Activated naive CD4-positive, alpha-beta T cell treated with anti-CD3 and anti-CD28 coated beads for 36 hours (primary cell): Measurements from ENCODE around the gene SAMD8. TPM values are rescaled to one million over a fixed set of nuclear protein-coding genes. Genes with fewer than 3 reads are reported as not detected.
"Not testable (repeated sequence)": the region's sequence is repeated elsewhere in the genome, so short reads cannot be mapped to it uniquely, and the experiment has no call there.

Source experiments
- CTCF ChIA-PET: fragments of 350-600 bp; sonication (Branson Sonifier 250); formaldehyde crosslinking; loops from one replicate; lab custom pipeline; 2021; ENCODE audit warnings: antibody characterized with exemption; lab: Charles Lee
- DNase-seq: peaks from one replicate; pipeline ENCODE4 v3.0.0-alpha.2; 2020
- H3K27ac Mint-ChIP-seq: one replicate; pipeline ENCODE4 v1.8.0; 2021; ENCODE audit warnings: mild to moderate bottlenecking, mixed read lengths
- H3K27me3 Mint-ChIP-seq: one replicate; pipeline ENCODE4 v1.8.0; 2021; ENCODE audit warnings: low read depth, mixed read lengths
- H3K36me3 Mint-ChIP-seq: one replicate; pipeline ENCODE4 v1.8.0; 2021; ENCODE audit warnings: low read depth, mixed read lengths
- H3K4me1 Mint-ChIP-seq: one replicate; pipeline ENCODE4 v1.8.0; 2021; ENCODE audit warnings: low read depth, mixed read lengths
- H3K4me3 Mint-ChIP-seq: one replicate; pipeline ENCODE4 v1.8.0; 2021; ENCODE audit warnings: mild to moderate bottlenecking, moderate library complexity, mixed read lengths
- H3K9me3 Mint-ChIP-seq: one replicate; pipeline ENCODE4 v1.8.0; 2021; ENCODE audit warnings: mixed read lengths
- intact Hi-C: fragments of 100-400 bp; cut with micrococcal nuclease; formaldehyde crosslinking; loops from one replicate; pipeline ENCODE4 v1.15.1; 2023
- total RNA-seq, 2 experiments: library from RNA; stranded (reverse); gene quantifications; one replicate each; pipeline ENCODE4 v1.2.3, GENCODE V29; 2021

Gene SAMD8
- total RNA-seq, 2 experiments from 2014 or later = 15.3 to 16.9 TPM

- DNase-seq = no peak
- Mint-ChIP-seq H3K27me3 (no peaks in the 10 kb centered on the region), H3K36me3 (no peaks in the 10 kb centered on the region), H3K9me3 (no peaks in the 10 kb centered on the region), H3K27ac (no peak overlapping the region), H3K4me1 (no peaks in the 10 kb centered on the region), H3K4me3 (no peak overlapping the region)
- CTCF ChIA-PET = interaction anchor here (0.7 to 1.7 kb wide), 3 partner anchors 11 to 908 kb away, joined by 3 to 6 read pairs (median 3); no protein-coding TSS in a partner anchor
- intact Hi-C loops = loop anchor here (5.0 to 10.0 kb wide), 2 partner anchors 216 to 678 kb away; no protein-coding TSS in a partner anchor
Observed at GRCh38 chr10:75102830-75103673, 8.4 kb upstream of the SAMD8 start.

GRCh38 chr10:75103881-75104686 lies 7.4 kb upstream of the SAMD8 start:
- CTCF ChIA-PET = interaction anchor here (0.9 to 1.7 kb wide), 2 partner anchors 10 to 860 kb away, joined by 3 to 6 read pairs; no protein-coding TSS in a partner anchor
- Mint-ChIP-seq H3K27ac (no peak overlapping the region), H3K4me3 (no peak overlapping the region), H3K4me1 (no peaks in the 10 kb centered on the region), H3K27me3 (no peaks in the 10 kb centered on the region), H3K36me3 (no peaks in the 10 kb centered on the region), H3K9me3 (no peaks in the 10 kb centered on the region)
- intact Hi-C loops = loop anchor here (5.0 to 10.0 kb wide), 2 partner anchors 217 to 679 kb away; no protein-coding TSS in a partner anchor
- DNase-seq = no peak

DNA sequence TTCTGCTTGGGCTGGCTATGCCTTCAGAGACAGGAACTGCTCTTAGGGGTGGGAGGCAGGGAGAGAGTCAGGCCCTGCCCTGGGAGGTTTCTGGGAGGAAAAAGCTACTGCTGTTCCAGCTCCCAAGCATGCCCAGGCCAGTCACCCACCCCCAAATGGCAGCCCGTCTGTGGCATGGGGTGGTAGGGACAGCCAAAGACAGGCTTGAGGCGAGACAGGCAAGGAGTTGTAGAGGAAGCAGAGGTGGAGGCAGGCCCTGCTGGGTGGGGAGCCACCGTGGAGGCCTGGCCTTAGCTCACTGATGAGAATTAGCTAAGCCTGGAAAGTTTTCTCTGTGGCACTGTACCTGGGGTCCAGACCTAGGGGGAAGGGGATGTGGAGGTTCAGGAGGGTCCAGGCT lies 6.6 kb upstream of the SAMD8 start:
- Mint-ChIP-seq H3K27me3 (no peaks in the 10 kb centered on the region), H3K4me3 (no peak overlapping the region), H3K9me3 (no peaks in the 10 kb centered on the region), H3K27ac (no peak overlapping the region), H3K36me3 (no peaks in the 10 kb centered on the region), H3K4me1 (peaks cover 3% of the 10 kb centered on the region)
- CTCF ChIA-PET = interaction anchor here (1.7 kb wide), 1 partner anchor 9 kb away, joined by 6 read pairs; no protein-coding TSS in a partner anchor
- intact Hi-C loops = loop anchor here (5.0 to 10.0 kb wide), 2 partner anchors 218 to 680 kb away; no protein-coding TSS in a partner anchor
- DNase-seq = no peak

- CTCF ChIA-PET = no interaction called here
Observed at GRCh38 chr10:75105576-75106197, 5.8 kb upstream of the SAMD8 start.

GRCh38 chr10:75106242-75106641 lies 5.2 kb upstream of the SAMD8 start:
- no peaks in the 10 kb centered on the region for H3K9me3 Mint-ChIP-seq
- peaks cover 12% of the 10 kb centered on the region for H3K4me1 Mint-ChIP-seq
- no peak for DNase-seq
- no peaks in the 10 kb centered on the region for H3K27me3 Mint-ChIP-seq
- intact Hi-C loops = loop anchor here (10.0 kb wide), 1 partner anchor 681 kb away; no protein-coding TSS in a partner anchor
- H3K4me3 Mint-ChIP-seq = no peak overlapping the region
- CTCF ChIA-PET = no interaction called here
- H3K36me3 Mint-ChIP-seq = no peaks in the 10 kb centered on the region
- no peak overlapping the region for H3K27ac Mint-ChIP-seq

More at GRCh38 chr10:75105576-75106197, 5.8 kb upstream of the SAMD8 start:
- no peaks in the 10 kb centered on the region for H3K36me3 Mint-ChIP-seq
- intact Hi-C loops = loop anchor here (10.0 kb wide), 1 partner anchor 681 kb away; no protein-coding TSS in a partner anchor
- DNase-seq = no peak
- H3K4me1 Mint-ChIP-seq = peaks cover 12% of the 10 kb centered on the region
- H3K27ac Mint-ChIP-seq = no peak overlapping the region
- no peaks in the 10 kb centered on the region for H3K27me3 Mint-ChIP-seq
- no peaks in the 10 kb centered on the region for H3K9me3 Mint-ChIP-seq
- no peak overlapping the region for H3K4me3 Mint-ChIP-seq

GRCh38 chr10:75106891-75107290 lies 4.6 kb upstream of the SAMD8 start:
- H3K36me3 Mint-ChIP-seq, H3K27me3 Mint-ChIP-seq, H3K9me3 Mint-ChIP-seq, H3K4me3 Mint-ChIP-seq, H3K27ac Mint-ChIP-seq, DNase-seq: not testable (repeated sequence)
- intact Hi-C loops = loop anchor here (10.0 kb wide), 1 partner anchor 682 kb away; no protein-coding TSS in a partner anchor
- peaks cover 12% of the 10 kb centered on the region for H3K4me1 Mint-ChIP-seq
- CTCF ChIA-PET = interaction anchor here (1.7 kb wide), 1 partner anchor 23 kb away, joined by 3 read pairs; no protein-coding TSS in a partner anchor

DNA sequence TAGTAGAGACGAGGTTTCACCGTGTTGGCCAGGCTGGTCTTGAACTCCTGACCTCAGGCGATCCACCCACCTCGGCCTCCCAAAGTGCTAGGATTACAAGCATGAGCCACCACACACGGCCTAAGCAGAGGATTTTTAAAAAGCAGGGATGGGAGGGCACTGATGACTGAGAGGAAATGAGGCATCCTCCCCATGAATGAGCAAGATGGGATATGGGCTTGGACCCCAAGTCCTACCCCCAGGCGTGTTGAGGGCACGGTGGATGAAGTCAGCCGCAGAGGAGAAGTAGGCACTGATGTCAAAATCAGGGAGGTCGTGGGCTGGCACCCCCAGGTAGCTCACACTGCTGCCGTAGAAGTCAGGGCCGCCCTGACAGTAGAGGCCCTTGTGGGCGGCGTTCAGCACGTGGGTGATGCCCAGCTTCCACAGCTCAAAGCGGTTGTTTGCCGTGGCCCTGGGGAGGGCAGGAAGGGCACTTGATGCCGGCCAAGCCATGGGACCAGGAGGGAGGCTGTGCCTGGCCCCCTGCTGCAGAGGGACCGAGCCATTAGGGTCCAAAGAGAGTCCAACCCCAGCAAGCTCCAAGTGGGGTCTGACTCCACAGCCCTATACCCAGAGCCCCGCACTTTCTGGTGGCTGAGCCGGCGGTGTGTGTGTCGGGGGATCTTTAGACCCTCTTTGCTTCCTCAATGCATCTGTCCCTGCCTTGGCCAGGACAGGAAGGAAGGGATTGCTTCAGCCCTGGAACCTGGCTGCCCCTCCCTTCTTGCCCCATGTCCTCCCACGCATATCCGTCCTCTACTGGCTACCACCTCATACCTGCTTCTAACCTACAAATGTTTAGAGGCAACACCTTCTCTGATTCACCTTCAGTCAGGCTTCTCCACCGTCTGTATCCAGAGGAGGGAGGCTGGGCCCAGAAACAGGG lies 3.4 kb upstream of the SAMD8 start:
- H3K4me3 Mint-ChIP-seq = no peak overlapping the region
- no peak for DNase-seq
- no peaks in the 10 kb centered on the region for H3K9me3 Mint-ChIP-seq
- intact Hi-C loops = loop anchor here (10.0 kb wide), 1 partner anchor 683 kb away; no protein-coding TSS in a partner anchor
- no peaks in the 10 kb centered on the region for H3K27me3 Mint-ChIP-seq
- CTCF ChIA-PET = interaction anchor here (0.6 to 3.1 kb wide), 5 partner anchors 22 to 369 kb away, joined by 3 to 10 read pairs (median 4); partner anchors contain the start of gene COMTD1
- peaks cover 2% of the 10 kb centered on the region for H3K36me3 Mint-ChIP-seq
- H3K27ac Mint-ChIP-seq = no peak overlapping the region
- H3K4me1 Mint-ChIP-seq = peaks cover 19% of the 10 kb centered on the region

DNA sequence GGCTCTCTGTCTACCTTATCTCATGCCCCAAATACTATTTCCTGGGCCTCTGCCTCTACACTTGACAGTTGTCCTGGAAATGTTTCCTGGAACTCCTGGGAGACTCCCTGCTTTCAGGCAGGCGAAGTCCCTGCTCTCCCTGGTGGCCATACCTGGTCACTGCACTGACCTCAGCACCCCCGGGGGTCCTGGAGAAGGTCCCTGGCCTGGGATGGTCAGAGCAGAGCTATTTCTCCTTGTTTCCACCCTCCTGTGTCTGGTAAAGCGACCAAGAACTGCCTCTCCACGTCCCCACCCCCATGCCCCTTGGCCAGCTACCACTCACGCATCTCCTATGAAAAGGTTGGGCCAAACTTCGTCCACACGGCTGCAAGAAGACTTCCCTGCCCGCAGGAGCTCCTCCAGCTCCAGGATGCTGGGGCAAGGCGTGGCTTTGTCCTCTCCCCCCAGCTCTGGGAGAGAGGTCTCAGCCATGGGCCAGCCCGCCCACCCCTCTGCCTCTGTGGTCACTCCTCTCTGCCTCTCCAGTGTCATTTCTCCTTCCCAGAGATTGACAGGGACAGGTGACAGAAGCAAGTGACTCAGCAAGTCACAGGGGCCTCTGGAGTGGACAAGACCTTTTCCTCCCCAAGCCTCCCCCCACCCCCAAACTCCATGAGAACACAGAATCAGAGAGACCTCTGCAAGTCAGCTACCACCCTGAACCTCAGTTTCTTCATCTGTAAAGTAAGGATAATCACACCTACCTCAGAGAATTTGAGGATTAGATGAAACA lies 2.6 kb upstream of the SAMD8 start:
- no peak overlapping the region for H3K4me3 Mint-ChIP-seq
- no peaks in the 10 kb centered on the region for H3K27me3 Mint-ChIP-seq
- H3K9me3 Mint-ChIP-seq = no peaks in the 10 kb centered on the region
- peaks cover 2% of the 10 kb centered on the region for H3K36me3 Mint-ChIP-seq
- no peak for DNase-seq
- intact Hi-C loops = loop anchor here (10.0 kb wide), 1 partner anchor 684 kb away; no protein-coding TSS in a partner anchor
- H3K4me1 Mint-ChIP-seq = peaks cover 26% of the 10 kb centered on the region
- CTCF ChIA-PET = interaction anchor here (0.8 to 3.1 kb wide), 5 partner anchors 10 to 369 kb away, joined by 3 to 10 read pairs (median 3); partner anchors contain the start of gene COMTD1
- H3K27ac Mint-ChIP-seq = peak overlapping the region; percentile 22

GRCh38 chr10:75109459-75109778 lies 2.0 kb upstream of the SAMD8 start:
- peaks cover 28% of the 10 kb centered on the region for H3K4me1 Mint-ChIP-seq
- CTCF ChIA-PET = interaction anchor here (0.6 to 3.1 kb wide), 7 partner anchors 9 to 298 kb away, joined by 3 to 10 read pairs (median 3); partner anchors contain the start of gene COMTD1
- H3K4me3 Mint-ChIP-seq = no peak overlapping the region
- no peaks in the 10 kb centered on the region for H3K9me3 Mint-ChIP-seq
- no peaks in the 10 kb centered on the region for H3K27me3 Mint-ChIP-seq
- H3K27ac Mint-ChIP-seq = peak overlapping the region; percentile 22
- intact Hi-C loops = loop anchor here (10.0 kb wide), 1 partner anchor 685 kb away; no protein-coding TSS in a partner anchor
- no peak for DNase-seq
- H3K36me3 Mint-ChIP-seq = peaks cover 2% of the 10 kb centered on the region

DNA sequence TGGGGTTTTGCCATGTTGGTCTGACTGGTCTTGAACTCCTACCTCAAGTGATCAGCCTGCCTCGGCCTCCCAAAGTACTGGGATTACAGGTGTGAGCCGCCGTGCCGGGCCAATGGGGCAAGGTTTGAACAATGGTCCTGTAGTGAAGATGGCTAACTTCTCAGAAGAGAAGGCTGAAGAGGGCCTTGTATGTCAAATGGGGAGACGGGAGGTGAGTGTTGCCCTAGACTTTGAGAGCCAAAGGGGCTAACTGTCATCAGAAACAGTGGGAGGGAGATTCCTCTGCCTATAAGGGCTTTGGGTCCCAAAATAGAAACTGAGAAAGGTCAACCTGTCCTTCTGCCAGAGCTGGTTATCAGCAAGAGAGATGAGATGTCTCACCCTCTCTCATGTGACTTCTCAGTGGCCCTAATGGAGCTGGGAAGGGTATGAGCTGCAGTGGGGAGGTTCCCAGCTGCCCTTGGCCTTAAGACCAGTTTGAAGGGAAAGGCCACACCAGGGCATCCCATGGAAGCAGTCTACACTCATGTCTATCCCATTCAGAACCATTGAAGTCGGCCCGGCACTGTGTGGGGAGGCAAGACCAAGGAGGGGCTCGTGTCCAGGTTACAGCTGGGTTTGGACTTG lies 1.3 kb upstream of the SAMD8 start:
- H3K27ac Mint-ChIP-seq = peak overlapping the region; percentile 97
- H3K36me3 Mint-ChIP-seq = peaks cover 2% of the 10 kb centered on the region
- no peaks in the 10 kb centered on the region for H3K27me3 Mint-ChIP-seq
- H3K4me3 Mint-ChIP-seq = peak overlapping the region; percentile 95
- CTCF ChIA-PET = interaction anchor here (0.6 to 3.1 kb wide), 9 partner anchors 9 to 831 kb away, joined by 3 to 10 read pairs (median 3); partner anchors contain the start of gene COMTD1
- H3K9me3 Mint-ChIP-seq = no peaks in the 10 kb centered on the region
- intact Hi-C loops = loop anchor here (2.0 to 5.0 kb wide), 5 partner anchors 57 to 1113 kb away; partner anchors contain the start of gene VCL
- DNase-seq = no peak
- H3K4me1 Mint-ChIP-seq = peaks cover 35% of the 10 kb centered on the region
